Glutamatergic neuron (in vitro differentiated cells): ENCODE data around the gene RNMT. TPM values are rescaled to one million over a fixed set of nuclear protein-coding genes. Genes with fewer than 3 reads are reported as not detected.

Experiments
- DNase-seq: peaks from one replicate; pipeline ENCODE4 v3.0.0; 2022
- H3K27ac Mint-ChIP-seq: one replicate; pipeline ENCODE4 v1.8.0; 2020; ENCODE audit warnings: mild to moderate bottlenecking, mixed read lengths, inconsistent platforms; ENCODE audit not compliant: unreplicated experiment
- H3K27me3 Mint-ChIP-seq: one replicate; pipeline ENCODE4 v1.8.0; 2020; ENCODE audit warnings: mild to moderate bottlenecking, moderate library complexity, mixed read lengths, inconsistent platforms; ENCODE audit not compliant: unreplicated experiment
- H3K36me3 Mint-ChIP-seq: one replicate; pipeline ENCODE4 v1.8.0; 2020; ENCODE audit warnings: mild to moderate bottlenecking, mixed read lengths, inconsistent platforms; ENCODE audit not compliant: unreplicated experiment
- H3K4me1 Mint-ChIP-seq: one replicate; pipeline ENCODE4 v1.8.0; 2020; ENCODE audit warnings: mild to moderate bottlenecking, low read depth, mixed read lengths, inconsistent platforms; ENCODE audit not compliant: unreplicated experiment
- H3K4me3 Mint-ChIP-seq: one replicate; pipeline ENCODE4 v1.8.0; 2020; ENCODE audit warnings: mild to moderate bottlenecking, mixed read lengths, inconsistent platforms; ENCODE audit not compliant: unreplicated experiment
- H3K9me3 Mint-ChIP-seq: one replicate; pipeline ENCODE4 v1.8.0; 2020; ENCODE audit warnings: mild to moderate bottlenecking, moderate library complexity, mixed read lengths, inconsistent platforms; ENCODE audit not compliant: unreplicated experiment
- CTCF ChIP-seq: fragments of 200-600 bp; sonication (generic); IDR thresholded peaks from one replicate; pipeline ENCODE4 v1.5.0; 2021; ENCODE audit not compliant: partially characterized antibody, unreplicated experiment
- total RNA-seq: library from RNA; stranded (reverse); fragmentation: NEBNext Ultra II Directional; extraction: Animal tissue kit (Norgen Biotek cat#: 25700); gene quantifications from one replicate; pipeline ENCODE4 v1.2.1, GENCODE V29; 2021; ENCODE audit not compliant: unreplicated experiment

The RNMT gene
- total RNA-seq, 1 donor from 2014 or later = 42.8 TPM

- Mint-ChIP-seq H3K4me1 (no peaks in the 10 kb centered on the region), H3K4me3 (no peak overlapping the region), H3K9me3 (no peaks in the 10 kb centered on the region), H3K36me3 (no peaks in the 10 kb centered on the region), H3K27me3 (no peaks in the 10 kb centered on the region), H3K27ac (no peak overlapping the region)
- TF ChIP-seq CTCF = no peak
- no peak for DNase-seq
These were observed 16.1 kb upstream of the RNMT start for GRCh38 chr18:13710414-13710831.

DNA sequence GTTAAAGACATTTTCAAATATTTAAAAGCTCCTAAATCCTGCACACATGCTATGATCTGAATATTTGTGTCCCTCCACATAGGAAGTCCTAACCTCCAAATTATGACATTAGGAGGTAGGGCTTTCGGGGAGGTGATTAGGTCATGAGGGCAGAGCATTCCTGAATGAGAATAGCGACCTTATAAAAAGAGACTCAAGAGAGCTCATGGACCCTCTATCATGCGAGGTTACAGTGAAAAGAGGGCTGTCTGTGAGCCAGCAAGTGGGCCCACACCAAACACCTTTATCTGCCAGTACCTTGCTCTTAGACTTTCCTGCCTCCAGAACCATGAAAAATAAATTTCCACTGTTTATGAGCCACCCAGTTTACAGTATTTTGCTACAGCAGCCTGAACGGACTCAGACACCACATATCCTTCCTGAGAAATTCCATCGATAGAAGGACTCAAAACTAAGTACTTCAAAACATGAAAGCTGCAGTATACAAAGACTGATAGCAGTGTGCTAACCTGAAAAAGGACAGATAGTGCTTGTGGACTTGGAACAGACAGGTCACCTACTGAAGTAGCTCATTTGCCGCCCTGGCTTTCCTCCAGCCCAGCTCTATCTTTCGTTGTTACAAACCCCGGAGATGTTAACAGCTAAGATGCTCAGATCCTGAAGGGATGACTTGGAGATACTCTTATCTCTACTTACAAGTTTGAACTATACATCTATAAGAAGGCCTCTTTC is 13.9 kb upstream of the RNMT start:
- Mint-ChIP-seq H3K9me3 (peaks cover 4% of the 10 kb centered on the region), H3K36me3 (no peaks in the 10 kb centered on the region), H3K4me3 (no peak overlapping the region), H3K27me3 (no peaks in the 10 kb centered on the region), H3K4me1 (no peaks in the 10 kb centered on the region), H3K27ac (no peak overlapping the region)
- TF ChIP-seq CTCF = no peak
- no peak for DNase-seq

GRCh38 chr18:13713455-13714055 is 12.9 kb upstream of the RNMT start:
- Mint-ChIP-seq H3K4me3 (no peak overlapping the region), H3K27me3 (no peaks in the 10 kb centered on the region), H3K4me1 (no peaks in the 10 kb centered on the region), H3K27ac (no peak overlapping the region), H3K36me3 (no peaks in the 10 kb centered on the region), H3K9me3 (peaks cover 4% of the 10 kb centered on the region)
- no peak for DNase-seq
- no peak for TF ChIP-seq CTCF

DNA sequence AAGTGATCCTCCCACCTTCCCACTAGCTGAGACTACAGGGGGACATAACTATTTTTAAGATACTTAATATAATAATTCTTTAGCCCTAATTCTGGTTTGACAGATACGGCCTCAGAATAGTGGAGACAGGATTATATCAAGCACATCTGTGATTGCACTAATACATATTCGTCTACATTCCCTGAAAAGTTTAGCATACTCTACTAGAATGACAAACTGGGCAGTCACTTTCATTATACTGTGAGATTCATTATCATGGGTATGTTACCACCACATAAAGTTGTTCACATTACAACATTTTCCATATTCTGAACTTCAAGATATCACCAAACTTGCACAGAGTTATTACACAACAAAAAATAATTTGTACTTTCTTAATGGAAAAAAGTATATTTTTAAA is 11.1 kb upstream of the RNMT start:
- no peak overlapping the region for H3K27ac Mint-ChIP-seq
- no peaks in the 10 kb centered on the region for H3K4me1 Mint-ChIP-seq
- no peak for TF ChIP-seq CTCF
- DNase-seq = no peak
- no peak overlapping the region for H3K4me3 Mint-ChIP-seq
- peaks cover 4% of the 10 kb centered on the region for H3K9me3 Mint-ChIP-seq
- H3K27me3 Mint-ChIP-seq = no peaks in the 10 kb centered on the region
- no peaks in the 10 kb centered on the region for H3K36me3 Mint-ChIP-seq

DNA sequence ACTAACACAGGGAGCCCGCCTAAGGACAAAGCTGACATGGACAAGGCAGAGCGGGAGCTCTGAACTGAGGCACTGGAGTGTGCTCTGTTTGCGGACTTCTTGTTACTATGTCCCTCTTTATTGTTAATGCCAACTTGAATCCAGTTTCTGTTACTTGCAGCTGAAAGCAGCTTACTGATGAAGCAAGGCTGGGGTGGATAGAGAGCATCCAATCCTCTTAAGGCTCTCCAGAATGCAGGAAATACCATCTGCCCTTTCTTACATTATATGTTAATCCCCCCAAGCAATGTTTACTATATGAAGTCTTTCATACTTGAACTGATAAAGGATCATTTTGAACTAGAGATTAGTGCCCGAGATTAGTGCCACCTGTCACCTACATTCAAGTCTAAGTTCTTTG is 9.6 kb upstream of the RNMT start:
- TF ChIP-seq CTCF = no peak
- H3K9me3 Mint-ChIP-seq = peaks cover 6% of the 10 kb centered on the region
- H3K27me3 Mint-ChIP-seq = no peaks in the 10 kb centered on the region
- H3K4me1 Mint-ChIP-seq = no peaks in the 10 kb centered on the region
- H3K27ac Mint-ChIP-seq = no peak overlapping the region
- no peak overlapping the region for H3K4me3 Mint-ChIP-seq
- H3K36me3 Mint-ChIP-seq = no peaks in the 10 kb centered on the region
- DNase-seq = no peak
